Frontal cortex (tissue), 4 donors: ENCODE results near the gene ADGRD1. TPM values are rescaled to one million over a fixed set of nuclear protein-coding genes. Genes with fewer than 3 reads are reported as not detected.

Experiments
- DNase-seq, 2 donors: peaks; one replicate each; pipeline ENCODE4 v3.0.0; 2012; ENCODE audit warnings: low spot score in 2 of 2
- FAIRE-seq: peaks from 2 replicates; lab custom pipeline; 2012; peaks lifted over from hg19 to GRCh38; lab: Jason Lieb, UNC
- total RNA-seq: library from RNA; depleted of rRNA; stranded (reverse); fragments of >200 nt; gene quantifications from one replicate; pipeline ENCODE4 v1.2.3, GENCODE V29; 2014
- donor health status: control.
- donor health status: control.
- donor health status: control.

The ADGRD1 gene
- total RNA-seq, 1 donor from 2014 or later, result 4.5 TPM

DNA sequence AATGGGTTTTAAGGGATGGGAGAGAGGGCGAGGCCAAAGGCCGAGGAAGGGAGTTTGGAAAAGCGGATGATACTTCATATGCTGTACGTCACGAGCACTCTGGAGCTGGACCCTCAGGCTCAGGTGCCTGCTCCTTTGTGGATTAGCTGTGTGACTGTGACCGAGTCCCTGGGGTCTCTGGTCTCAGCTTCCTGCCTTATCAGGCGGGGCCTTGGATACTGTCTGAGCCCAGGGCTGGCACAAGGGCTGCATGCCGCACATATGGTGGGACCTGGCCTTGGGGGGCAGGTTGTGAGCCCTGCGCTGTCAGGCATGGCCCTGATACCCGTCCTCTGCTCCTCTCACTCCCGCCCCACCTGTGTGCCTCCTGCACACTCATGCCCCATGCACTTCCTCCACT, 95.3 kb downstream of the ADGRD1 start:
- DNase-seq (no peak), FAIRE-seq (no peak)

DNA sequence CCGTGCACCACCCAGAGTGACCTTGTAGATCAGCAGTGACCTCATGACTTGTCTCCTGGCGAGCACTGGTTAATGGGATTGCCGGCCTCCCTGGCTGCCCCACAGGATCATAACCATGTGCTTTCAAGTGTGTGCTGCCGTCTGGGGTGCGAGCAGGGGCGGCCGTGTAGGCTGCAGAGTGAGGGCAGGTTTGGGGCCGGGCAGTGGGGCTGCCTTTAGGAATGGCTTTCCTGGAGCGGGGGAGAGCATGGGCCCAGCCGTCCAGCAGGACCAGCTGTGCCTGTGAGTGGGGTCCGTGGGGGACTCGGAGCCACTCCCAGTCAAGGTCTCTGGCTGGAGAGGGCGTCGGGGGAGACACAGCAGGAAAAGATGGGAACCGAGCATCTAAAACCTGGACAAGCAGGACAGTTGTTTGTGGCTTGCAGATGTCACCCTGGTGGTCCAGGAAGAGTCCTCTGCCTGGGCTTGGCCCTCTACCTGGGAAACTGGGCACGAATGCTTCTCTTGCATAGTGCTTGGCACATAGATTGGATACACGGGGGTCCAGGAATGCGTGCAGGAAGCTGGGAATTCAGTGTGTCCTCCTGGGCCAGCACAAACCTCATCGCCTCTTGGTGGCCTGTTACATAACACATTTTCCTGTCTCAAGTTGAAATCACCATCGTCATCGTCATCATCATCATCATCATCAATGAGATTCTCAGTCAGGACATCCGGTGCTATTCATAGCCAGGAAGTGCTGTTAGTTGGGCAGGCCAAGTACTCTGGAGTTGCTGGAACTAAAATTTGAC, 96.0 kb downstream of the ADGRD1 start:
- FAIRE-seq (no peak), DNase-seq (no peak)

DNA sequence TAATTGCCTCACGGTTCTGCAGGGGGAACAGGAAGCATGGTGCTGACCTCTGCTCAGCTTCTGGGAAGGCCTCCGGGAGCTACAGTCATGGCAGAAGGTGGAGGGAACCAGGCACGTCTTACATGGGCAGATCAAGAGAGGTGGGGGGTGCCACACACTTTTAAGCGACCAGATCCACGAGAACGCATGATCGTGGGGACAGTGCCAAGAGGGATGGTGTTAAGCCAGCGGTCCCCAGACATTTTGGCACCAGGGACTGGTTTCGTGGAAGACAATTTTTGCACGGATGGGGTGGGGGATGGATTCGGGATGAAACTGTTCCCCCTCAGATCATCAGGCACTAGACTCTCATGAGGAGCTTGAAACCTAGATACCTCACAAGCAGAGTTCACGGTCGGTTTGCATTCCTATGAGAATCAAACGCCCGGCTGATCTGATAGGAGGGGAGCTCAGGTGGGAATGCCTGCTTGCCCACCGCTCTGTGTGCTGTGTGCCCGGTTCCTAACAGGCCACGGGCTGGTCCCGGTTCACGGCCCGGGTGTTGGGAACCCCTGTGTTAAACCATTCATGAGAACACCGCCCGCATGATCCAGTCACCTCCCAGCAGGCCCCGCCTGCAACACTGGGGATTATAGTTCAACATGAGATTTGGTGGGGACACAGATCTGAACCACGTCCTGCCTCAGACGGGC, 96.9 kb downstream of the ADGRD1 start:
- no peak for FAIRE-seq
- DNase-seq, result no peak

DNA sequence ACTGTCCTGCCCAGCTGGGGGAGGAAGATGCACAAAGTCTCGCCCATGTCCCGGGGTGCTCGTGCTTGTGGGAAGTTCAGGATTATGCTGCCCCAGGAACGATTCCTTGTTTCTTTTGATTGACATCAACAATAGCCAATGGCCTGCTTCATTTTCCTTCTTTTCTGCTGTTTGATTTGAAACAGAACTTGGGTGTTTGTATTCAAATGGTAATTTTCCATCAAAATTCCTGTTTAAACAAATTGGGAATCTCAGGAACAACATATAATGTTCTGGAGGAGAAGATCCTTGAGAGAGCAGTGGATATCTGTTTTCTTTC, 97.4 kb downstream of the ADGRD1 start:
- no peak for FAIRE-seq

DNA sequence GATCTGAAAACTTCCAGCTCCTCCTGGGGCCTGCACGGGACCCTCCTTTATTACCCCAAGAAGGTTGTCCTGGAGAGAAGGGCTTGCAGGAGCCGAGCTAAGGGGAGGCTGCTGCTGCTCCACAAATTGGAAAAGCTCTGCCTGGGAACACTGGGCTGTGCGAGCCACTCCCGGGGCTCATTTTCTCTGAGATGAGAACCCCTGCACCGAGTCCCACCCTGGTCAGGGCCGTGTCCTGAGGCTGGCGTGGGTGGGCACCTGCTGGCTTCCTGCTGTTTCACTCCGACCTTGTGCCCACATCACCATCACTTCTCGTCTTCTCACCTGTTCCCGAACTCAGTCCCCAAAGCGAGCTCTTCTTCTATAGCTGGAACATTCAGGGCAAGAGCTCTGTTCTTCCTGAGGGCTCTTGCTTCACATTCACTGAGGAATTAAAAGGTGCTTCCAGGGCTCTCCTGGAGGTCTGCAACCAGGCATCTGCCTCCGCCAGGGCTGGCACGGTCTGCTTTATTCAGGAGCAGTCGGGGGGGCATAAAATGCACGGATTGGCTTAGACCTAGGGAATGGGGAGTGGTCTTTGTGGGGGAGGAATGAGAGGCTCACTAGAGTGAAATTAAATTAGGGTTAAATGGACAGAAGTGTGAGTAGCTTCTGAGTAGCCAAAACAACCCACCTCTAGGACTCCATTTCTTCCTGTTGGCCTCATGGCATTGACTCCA, 98.5 kb downstream of the ADGRD1 start:
- FAIRE-seq, result no peak
- DNase-seq, result no peak

More for the DNA sequence above, 97.4 kb downstream of the ADGRD1 start:
- no peak for DNase-seq

DNA sequence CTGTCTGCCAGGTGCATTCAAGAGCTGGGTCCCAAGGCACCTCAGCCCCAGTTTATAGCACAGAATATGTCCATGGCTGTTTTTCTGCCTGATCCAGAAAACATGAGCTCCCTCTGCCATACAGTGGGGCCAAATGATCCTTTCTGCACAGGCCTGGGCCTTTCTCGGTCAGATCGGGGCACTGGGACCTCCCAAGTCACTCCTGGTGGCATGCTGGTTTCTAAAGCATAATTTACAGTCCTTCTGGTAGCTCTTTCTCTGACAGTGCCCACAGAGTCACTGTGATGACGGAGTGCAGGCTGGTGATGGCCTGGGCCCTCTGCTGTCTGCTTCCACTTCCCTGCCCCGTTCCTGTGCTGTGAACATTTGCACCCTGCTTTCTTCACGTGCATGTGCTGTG, 99.2 kb downstream of the ADGRD1 start:
- DNase-seq, result no peak

DNA sequence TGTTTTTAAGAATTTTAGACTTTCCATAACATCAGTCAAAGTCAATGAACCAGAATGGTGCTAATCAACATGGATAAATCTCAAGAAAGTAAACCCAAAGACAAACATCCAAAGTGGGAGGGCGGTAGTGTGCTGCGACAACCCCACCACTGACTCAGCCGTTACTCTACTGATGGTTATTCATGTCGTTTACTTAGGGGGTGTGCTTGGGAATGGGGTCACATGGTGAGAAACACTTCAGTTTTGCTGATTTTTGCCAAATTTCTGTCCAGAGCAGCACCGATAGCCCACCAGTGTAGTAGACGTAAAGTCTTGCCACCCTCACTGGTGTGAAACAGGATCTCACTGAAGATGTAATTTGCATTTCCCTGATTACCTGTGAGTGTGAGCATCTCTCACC, 99.9 kb downstream of the ADGRD1 start:
- no peak for FAIRE-seq
- no peak for DNase-seq

More for the DNA sequence above, 99.2 kb downstream of the ADGRD1 start:
- FAIRE-seq, result no peak

DNA sequence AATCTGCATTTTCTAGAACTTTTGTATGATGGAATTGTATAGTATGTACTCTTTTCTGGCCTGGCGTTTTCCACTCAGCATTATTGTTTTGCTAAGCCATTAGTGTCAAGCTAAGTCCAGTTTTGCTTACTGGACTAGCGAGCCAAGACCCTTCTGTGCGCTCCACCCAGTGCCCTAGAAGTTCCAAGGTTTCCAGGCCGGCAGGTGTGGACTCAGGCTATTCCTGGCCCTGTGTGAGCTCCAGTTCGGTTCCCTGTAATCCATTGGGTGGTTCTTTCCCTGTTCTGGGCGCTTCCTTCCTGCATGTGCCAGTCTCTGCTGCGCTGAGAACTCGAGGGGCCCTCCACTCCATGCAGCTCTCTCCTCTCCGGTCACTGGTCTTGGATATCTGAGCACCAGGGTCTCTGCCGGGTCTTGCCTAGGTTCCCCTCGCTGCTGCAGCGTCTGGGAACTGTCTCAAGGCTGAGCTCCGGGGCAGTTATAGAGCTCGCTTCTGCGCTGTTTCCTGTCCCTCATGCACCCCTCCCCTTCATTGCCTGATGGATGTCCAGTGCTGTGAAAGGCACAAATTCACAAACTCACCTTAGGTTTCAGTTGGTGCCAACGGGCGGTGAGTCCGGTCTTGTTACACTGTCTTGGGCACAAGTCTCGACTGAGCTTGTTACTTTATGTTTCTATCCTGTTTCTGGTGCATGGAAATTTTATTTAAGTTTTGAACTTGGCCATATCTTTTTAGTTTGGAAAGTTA, 100.8 kb downstream of the ADGRD1 start:
- no peak for FAIRE-seq
- no peak for DNase-seq

DNA sequence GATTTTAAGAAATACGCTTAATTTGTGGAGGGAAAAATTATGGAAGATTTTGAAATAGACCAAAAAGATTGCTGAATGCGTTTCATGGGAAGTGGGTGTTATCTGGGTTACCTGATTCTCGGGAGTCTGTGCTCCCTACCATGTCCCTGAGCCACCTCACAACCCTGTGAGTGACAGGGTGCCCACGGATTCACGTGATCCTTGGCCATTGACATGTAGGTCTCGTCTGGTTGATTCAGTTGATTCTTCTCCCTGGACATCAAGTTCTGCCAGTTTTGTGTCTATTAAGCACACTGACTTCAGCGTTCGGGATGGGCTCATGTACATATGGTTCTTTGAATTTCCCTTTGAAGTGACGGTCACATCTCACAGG, 101.4 kb downstream of the ADGRD1 start:
- DNase-seq (no peak), FAIRE-seq (no peak)

DNA sequence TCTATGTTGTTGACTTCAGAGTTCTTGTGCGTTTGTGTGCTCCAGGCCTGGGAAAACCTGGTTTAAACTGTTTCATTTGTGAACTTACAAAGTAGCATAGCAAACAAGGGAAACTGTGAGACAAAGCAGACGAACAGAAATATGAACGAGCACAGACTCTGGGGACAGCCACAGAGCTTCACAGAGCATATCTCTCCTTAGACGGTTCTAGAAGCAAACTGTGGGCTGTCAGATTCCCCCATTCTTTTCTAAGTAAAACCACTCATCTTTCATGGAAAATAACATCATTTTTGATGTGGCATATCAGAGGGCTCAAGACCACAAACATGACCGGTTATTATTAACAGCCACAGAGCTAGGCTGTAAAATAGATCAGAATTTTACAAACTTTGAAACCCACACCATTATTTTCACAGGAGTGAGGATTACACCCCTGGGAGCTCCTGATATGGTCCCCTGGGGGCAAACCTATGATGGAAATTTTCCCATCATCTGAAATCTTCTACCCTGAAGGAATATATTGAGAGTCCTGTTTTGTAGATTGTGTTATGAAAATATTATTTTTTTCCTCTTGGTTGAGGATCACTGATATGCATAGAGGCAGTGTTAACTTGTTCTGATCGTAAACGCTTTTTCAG, 102.0 kb downstream of the ADGRD1 start:
- FAIRE-seq (no peak), DNase-seq (no peak)

DNA sequence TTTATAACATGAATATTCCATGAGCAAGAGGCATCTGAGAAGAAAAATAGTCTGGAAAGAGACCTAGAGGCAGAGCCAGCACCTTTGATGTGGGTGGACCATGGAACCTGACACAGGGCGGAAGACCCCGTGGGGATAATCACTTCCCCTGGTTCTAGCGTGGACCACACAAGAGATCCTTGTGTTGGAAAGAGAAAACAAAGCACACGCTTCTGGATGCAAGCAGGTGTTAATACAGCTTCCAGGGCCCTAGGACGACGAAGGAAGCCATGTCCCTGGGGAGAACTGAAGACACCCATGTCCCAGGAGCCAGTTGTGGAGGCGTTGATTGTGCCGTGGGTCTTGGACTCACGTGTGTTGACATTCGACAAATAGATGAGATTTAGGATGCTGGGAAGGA, 102.9 kb downstream of the ADGRD1 start:
- FAIRE-seq, result no peak
- no peak for DNase-seq

DNA sequence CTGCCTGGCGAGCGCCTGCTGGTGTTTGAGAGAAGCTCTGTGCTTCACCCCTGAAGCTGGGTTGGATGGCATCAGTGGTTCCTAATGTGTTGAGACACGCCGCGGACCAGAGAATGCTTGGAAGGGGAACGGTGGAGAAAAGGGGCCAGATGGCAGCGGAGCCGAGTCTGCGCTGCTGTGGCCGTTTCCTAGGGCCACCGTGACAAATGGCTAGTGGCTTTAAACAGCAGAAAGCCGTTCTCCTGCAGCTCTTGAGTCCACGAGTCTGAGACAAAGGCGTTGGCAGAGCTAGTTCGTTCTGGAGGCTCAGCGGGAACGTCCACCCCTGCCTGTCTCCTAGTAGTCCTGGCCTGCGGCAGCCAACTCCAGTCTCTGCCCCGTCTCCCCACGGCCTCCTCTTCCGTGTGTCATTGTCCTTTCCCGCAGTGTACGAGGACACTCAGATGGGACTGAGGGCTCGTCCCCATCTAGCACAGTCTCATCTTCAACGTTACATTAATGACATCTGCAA, 103.6 kb downstream of the ADGRD1 start:
- DNase-seq (no peak), FAIRE-seq (no peak)

DNA sequence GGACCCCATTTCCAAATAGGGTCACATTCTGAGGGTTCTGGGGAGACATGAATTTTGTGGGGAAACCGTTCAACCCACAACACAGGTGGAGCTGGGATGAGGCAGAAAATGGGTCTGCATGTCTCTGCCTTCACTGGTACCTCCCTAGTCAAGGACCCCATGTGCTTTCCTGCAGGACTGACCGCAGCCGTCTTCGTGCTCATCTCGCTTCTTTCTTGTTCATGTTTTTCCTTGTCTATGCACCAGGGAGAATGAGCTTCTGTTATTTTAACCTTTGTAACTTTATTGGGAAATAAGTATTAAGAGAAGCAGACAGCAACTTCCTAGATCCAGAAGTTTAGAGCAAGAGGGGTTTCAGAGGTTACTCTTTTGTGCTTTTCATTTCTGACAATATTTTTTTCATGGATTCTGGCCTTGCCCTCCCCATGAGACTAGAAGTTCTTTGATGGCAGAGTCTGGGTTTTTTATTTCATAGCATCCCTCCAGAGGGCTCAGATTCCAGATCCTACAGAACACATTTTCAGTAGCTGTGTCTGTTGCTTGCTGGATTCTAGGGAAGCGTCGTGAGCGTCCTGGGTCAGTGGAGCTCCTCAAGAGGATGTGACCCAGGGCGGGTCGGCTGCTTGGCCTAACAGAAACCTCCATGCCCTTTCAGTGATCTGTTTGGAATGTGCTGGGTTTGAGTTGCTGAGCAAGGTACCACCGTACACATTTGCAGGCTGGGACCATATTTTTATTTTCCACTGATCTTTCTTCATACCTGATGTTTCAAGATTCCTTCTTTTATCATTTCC, 104.2 kb downstream of the ADGRD1 start:
- FAIRE-seq (no peak), DNase-seq (no peak)

DNA sequence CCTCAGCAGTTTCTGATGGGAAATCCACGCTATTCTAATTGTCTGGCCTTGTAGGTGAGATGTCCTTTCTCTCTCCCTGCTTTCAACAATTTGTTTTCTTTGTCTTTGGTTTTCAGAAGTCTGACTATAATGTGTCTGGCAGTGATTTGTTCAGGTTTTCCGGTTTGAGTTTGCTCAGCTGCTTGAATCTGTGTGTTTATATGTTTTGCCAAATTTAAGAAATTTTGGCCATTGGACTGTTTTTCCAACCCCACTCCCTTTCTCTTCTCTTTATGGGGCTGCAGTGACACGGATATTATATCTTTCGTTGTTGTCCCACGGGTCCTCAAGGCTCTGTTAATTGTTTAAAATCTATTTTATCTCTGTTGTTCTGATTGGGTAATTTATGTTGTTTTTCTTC, 105.0 kb downstream of the ADGRD1 start:
- FAIRE-seq (no peak), DNase-seq (no peak)

DNA sequence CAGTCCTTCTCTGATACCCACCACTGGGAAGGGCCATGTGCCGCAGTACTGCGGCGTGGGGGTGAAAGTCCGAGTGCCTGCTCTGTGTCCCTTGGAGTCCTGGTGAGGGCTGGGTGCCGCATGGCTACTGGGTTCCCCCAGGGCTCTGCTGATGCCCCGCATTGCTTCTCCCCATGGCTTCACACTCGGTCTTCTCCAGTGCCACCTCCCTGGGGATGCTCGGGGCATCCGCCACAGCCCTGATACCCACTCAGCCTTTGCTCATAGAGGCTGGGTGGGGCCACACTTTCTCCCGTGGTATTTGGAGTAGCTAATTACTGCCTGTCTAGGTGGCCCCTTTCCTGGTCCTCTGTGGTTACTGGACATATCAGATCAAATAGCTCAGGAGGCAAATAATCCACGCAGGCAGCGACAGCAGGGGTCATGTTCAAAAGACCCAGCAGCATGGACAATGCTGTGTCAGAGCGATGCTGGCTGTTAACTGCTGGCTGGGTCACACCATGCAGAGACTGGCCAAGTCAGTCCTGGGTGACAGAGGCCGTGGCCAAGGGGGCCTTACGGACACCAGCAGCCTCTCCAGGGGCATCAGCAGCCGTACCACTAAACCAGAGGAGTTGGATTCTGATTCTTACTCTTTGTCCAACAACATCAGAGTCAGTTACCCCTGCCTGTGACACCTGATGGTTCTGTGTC, 106.5 kb downstream of the ADGRD1 start:
- DNase-seq (no peak), FAIRE-seq (no peak)

DNA sequence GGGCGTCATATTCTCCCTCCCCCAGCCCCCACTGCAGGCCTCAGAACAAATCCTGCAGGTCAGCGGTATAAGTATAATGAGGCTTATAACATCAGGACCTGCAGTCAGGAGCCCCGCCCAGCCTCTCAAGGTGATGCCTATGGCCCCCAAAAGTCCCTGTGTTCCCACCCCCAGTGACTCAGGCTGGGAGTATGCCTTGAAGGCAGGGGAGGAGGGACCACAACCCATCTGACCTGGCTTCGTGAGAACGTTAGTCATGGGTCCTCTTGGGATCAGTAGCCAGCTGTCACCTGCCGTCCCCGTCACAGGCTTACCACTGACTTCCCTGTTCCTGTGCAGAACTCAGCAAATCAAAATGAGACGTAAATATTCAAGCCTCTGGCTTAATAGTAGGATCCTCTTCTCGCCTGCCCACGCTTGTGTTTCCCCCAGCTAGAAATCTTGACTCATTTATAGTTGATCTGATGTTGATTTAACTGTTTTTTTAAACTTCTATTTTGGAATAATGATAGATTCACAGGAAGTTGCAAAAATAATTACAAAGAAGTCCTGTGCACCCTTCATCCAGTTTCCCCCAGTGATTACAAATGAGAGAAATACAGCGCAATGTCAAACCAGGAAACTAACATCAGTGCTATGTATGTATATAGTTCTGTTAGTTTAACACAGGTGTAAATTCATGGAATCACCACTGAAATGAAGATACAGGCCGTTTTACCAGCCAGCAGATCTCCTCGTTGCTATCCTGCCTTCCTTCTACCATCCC, 107.5 kb downstream of the ADGRD1 start:
- DNase-seq (no peak), FAIRE-seq (no peak)

DNA sequence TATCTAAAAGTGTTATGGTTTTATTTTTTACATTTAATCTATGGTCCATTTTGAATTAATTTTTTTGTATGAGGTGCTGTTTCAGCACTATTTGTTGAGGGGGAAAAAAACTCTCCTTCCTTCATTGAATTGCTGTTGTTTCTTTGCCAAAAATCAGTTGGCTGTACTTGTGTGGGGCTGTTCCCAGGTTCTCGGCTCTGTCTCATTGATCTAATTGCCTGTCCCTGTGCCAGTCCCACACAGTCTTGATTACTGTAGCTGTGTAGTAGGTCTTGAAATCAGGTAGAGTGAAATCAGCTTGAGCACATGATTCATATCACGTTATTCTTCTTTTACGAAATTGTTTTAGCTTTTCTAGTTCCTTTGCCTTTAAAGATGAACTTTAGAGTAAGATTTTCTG, 109.7 kb downstream of the ADGRD1 start:
- no peak for DNase-seq

DNA sequence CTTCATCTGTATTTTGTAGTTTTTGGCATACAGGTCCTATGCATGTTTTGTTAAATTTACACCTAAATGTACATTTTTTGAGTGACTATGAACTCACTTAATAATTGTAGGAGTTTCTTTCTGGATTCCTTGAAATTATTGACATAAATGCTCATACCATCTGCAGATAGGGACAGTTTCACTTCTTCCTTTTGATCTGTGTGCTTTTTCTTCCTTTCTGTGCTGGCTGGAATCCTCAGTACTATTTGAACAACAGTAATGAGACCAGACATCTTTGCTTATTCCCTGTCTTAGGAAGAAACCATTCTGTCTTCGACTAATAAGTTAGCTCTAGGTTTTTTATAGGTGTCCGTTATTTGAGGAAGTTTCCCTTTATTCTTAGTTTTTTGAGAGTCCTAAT, 110.3 kb downstream of the ADGRD1 start:
- FAIRE-seq (no peak), DNase-seq (no peak)

More for the DNA sequence above, 109.7 kb downstream of the ADGRD1 start:
- no peak for FAIRE-seq
